AG09309 (cell line): ENCODE data around the gene HLA-DPA1.
"Not testable (repeated sequence)": the region's sequence is repeated elsewhere in the genome, so short reads cannot be mapped to it uniquely, and the experiment has no call there.

ENCODE experiments used
- DNase-seq: peaks from one replicate; pipeline ENCODE4 v3.0.0-alpha.2; 2010; ENCODE audit warnings: low read depth
- H3K4me3 ChIP-seq: 2 replicates; pipeline ENCODE4 v1.5.1; 2011; ENCODE audit warnings: mild to moderate bottlenecking, low read depth, low read length, moderate library complexity; ENCODE audit not compliant: control insufficient read depth
- CTCF ChIP-seq: IDR thresholded peaks from 2 replicates; pipeline ENCODE4 v1.5.1; 2011; ENCODE audit warnings: mild to moderate bottlenecking, low read depth, low read length, inconsistent platforms; ENCODE audit not compliant: insufficient read depth, control insufficient read depth; ENCODE audit errors: missing control alignments

The HLA-DPA1 gene

GRCh38 chr6:33069021-33069738 is 4.3 kb downstream of the HLA-DPA1 start:
- no peak for TF ChIP-seq CTCF
- no peak overlapping the region for H3K4me3 ChIP-seq
- DNase-seq, result no peak

GRCh38 chr6:33066917-33067521 is 6.4 kb downstream of the HLA-DPA1 start:
- no peak overlapping the region for H3K4me3 ChIP-seq
- TF ChIP-seq CTCF, result no peak
- no peak for DNase-seq

- no peak for DNase-seq
- H3K4me3 ChIP-seq, result no peak overlapping the region
- no peak for TF ChIP-seq CTCF
These were observed 8.1 kb downstream of the HLA-DPA1 start for GRCh38 chr6:33065312-33065711.

DNA sequence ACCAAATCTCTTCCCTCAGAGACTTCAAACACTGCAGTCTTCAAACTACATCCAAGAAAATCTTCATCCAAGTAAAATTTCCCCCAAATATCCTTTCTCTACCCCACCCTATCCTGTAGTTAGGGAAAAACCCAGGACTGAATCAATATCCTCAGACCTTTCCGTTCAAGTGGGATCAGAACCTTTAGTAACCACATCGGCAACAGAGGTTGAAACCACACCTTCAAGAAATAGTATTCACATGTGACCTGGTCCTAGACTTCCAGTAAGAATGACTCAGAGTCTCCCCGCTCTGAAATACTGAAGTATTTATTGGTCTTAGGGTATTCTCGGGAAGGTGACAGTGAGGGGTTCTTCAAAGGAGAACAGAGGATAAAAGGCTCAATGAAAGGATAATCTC is 8.7 kb downstream of the HLA-DPA1 start:
- H3K4me3 ChIP-seq, result no peak overlapping the region
- DNase-seq, result no peak
- TF ChIP-seq CTCF, result no peak

DNA sequence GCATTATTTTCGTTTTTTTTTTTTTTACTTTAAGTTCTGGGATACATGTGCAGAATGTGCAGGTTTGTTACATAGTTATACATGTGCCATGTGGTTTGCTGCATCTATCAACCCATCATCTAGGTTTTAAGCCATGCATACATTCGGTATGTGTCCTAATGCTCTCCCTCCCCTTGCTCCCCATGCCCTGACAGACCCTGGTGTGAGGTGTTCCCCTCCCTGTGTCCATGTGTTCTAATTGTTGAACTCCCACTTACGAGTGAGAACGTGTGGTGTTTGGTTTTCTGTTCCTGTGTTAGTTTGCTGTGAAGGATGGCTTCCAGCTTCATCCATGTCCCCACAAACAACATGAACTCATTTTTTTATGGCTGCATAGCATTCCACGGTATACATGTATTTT is 10.0 kb downstream of the HLA-DPA1 start:
- not testable (repeated sequence) for DNase-seq, H3K4me3 ChIP-seq

DNA sequence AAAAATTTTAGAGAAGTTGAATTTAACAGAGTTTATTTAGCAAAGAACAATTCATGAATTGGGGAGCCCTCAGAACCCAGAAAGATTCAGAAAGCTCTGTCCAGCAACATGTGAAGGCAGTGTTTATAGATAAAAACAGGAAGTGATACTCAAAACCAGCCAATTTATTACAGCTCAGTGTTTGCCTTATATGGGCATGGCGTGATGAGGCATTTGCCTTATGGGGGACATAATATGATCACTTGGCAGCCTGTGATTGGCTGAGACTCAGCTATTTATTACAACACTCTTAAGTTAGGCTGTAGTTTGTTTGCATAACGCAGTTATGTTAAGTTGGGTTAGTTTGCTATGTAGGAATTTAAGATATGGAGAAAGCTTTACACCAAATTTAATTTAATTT is 11.5 kb downstream of the HLA-DPA1 start:
- H3K4me3 ChIP-seq, result no peak overlapping the region
- DNase-seq, result no peak
- no peak for TF ChIP-seq CTCF
